Glomerular endothelial cell (primary cell): ENCODE results near the gene AKIP1. TPM values are rescaled to one million over a fixed set of nuclear protein-coding genes. Genes with fewer than 3 reads are reported as not detected.
"Not testable (repeated sequence)": the region's sequence is repeated elsewhere in the genome, so short reads cannot be mapped to it uniquely, and the experiment has no call there.

Source experiments
- DNase-seq: peaks from one replicate; pipeline ENCODE4 v3.0.0-alpha.2; 2011; ENCODE audit warnings: low read depth, low spot score; ENCODE audit errors: extremely low read depth
- total RNA-seq: library from RNA; depleted of rRNA; stranded (reverse); fragments of >200 nt; gene quantifications from 2 replicates; pipeline ENCODE4 v1.2.3, GENCODE V29; 2015

The AKIP1 gene, protein sequence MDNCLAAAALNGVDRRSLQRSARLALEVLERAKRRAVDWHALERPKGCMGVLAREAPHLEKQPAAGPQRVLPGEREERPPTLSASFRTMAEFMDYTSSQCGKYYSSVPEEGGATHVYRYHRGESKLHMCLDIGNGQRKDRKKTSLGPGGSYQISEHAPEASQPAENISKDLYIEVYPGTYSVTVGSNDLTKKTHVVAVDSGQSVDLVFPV
- 49.3 and 54.5 TPM in 2 replicates for total RNA-seq

GRCh38 chr11:8911029-8911823 lies at the start of gene AKIP1:
Gene AKIP1, plus strand, starts transcription at chr11:8911189. Its CDS starts 261 bp downstream, at chr11:8911450.
- no peak for DNase-seq

GRCh38 chr11:8863838-8864237 lies 47.2 kb upstream of the AKIP1 start:
- no peak for DNase-seq

DNA sequence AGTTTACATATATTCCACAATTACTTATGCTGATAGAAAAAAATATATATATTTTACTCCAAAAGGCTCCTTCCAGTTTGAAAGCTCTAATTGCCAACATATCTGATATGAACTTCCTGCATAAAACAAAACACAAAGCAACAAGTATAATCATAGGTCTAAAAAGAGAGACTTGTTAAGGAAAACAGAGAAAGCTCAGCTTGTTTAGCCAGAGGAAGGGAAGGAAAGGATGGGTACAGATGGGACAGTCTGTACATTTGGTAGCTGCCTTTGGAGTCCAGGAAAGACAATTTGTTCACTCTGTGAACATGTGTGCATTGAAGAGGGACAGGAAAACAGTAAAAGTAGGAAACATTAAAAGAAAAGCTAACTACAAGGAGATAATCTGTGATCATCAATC lies 45.7 kb upstream of the AKIP1 start:
- no peak for DNase-seq

DNA sequence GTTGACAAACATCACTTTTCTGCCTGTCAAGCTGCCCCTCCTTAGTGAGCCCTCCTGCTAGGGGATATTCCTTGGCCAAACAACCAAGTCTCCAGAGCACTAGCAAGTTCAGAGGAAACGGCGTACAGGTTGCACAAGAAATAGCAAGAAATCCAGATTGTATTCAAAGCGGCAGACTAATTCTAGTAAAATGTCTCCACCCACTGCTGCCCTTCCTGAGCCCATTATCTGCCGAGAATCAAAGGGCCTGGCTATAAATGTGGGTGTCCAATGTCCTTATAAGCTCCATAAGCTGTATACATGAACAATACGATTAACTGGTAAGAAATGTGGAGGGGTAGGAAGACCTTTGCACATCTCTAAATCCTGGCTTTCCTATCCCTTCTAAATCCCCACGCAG lies 44.0 kb upstream of the AKIP1 start:
- DNase-seq: no peak

GRCh38 chr11:8867931-8868631 lies 42.9 kb upstream of the AKIP1 start:
- DNase-seq: no peak

- no peak for DNase-seq
These were observed 40.4 kb upstream of the AKIP1 start for GRCh38 chr11:8870411-8871170.

GRCh38 chr11:8871171-8871775 lies 39.7 kb upstream of the AKIP1 start:
- DNase-seq: no peak

DNA sequence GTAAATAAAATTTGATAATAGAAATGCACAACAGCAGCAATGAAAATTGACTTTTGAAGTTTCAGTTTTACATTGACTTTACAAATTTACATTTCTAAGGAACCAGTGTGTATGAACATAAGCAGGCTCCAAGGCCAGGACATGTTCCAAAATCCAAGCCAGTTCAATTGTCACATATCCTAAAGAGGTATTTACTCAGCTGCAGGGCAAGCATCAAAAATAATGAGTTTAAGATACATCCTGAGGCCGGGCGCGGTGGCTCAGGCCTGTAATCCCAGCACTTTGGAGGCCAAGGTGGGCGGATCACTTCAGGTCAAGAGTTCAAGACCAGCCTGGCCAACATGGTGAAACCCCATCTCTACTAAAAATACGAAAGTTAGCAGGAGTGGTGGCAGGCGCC lies 39.0 kb upstream of the AKIP1 start:
- DNase-seq: no peak

DNA sequence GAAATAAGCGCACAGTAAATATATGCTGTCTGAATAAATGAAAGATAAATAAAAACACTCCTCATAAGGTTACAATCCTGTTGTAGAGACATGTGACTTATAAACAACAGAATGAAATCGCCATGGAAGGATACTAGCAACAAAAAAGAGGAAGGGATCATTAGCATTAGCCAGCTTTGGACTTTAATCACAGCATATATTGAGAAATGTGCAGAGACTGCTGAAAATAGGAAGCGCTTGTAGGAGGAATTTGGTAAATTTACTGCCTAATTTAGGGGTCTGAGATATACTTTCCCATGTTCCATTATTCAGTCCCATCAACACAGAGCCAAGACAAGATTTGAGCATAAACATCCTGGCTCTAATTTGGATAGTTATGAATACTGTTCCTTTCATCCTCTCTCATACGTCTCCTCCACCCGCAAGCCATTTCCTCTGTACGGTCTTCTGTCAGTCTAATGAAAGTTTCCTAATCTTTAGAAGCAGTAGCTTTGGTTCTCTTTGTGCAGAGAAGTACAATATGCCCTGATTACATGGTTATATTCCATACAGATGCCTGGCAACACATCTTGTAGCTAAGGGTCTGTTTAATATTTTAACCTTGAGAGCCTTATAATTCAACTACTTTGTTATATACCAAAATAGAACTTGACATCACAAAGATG lies 37.1 kb upstream of the AKIP1 start:
- DNase-seq: no peak

DNA sequence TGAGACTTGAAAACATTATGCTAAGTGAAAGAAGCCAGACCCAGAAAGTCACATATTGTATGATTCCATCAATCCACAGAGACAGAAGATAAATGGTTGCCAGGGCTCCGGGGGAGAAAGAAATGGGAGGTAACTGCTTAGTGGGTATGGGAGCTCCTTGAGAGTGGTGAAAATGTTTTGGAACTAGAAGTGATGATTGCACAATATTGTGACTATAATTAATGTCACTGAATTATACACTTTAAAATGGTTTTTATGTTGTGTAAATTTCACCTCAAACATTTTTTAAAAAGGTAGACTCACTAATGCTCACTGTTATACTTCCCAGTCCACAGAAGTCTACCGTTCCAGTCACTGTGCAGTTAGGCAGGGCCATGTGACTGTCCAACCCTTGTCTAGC lies 32.2 kb upstream of the AKIP1 start:
- no peak for DNase-seq

- DNase-seq: not testable (repeated sequence)
These were observed 29.4 kb upstream of the AKIP1 start for GRCh38 chr11:8881585-8881984.

GRCh38 chr11:8886322-8886721 lies 24.7 kb upstream of the AKIP1 start:
- no peak for DNase-seq

GRCh38 chr11:8891185-8891584 lies 19.8 kb upstream of the AKIP1 start:
- DNase-seq: not testable (repeated sequence)

- no peak for DNase-seq
These were observed 11.8 kb upstream of the AKIP1 start for GRCh38 chr11:8899119-8899753.

DNA sequence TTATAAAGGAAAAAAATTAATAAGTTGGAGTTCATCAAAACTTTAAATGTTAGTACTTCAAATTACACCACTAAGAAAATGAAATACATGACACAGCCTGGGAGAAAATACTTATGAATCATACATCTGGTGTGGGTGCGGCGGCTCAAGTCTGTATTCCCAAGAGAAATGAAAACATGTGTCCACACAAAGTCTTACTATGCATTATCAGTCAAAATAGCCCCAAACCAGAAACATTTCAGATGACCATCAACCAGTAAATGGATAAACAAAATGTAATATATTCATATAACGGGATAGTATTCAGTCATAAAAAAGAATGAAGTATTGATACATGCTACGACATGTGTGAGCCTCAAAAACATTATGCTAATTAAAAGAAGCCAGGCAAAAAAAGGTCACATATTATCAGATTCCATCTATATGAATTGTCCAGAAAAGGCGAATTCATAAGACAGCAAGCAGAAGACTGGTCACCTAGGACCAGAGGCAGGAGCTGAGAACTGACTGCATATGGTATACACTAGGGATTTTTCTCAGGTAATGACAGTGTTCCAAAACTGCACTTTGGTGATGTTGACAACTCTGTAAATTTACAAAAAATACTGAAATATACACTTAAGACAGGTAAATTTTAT lies 5.3 kb upstream of the AKIP1 start:
- no peak for DNase-seq

GRCh38 chr11:8907116-8907515 lies 3.9 kb upstream of the AKIP1 start:
- DNase-seq: no peak

DNA sequence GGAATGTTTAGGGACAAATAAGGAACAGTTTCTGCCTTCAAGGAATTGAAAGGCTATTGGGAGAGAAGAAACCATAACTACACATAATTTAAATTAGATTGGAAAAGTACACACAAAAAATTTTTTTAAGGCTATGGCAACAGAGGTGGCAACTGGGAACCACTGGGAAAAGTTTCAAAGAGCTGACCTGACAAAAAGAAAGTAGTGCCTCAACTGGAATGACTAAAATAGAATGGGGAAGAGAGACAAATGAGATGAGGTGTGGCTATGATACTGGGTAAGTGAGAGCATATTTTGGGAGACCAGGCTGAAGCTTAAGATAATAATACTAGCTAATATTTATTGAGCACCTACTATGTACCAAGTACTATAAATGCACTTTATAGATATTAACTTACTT lies 2.9 kb upstream of the AKIP1 start:
- no peak for DNase-seq

GRCh38 chr11:8910649-8911026 lies 351 bp upstream of the AKIP1 start:
- no peak for DNase-seq

GRCh38 chr11:8913961-8914660 lies 3.1 kb downstream of the AKIP1 start:
- DNase-seq: no peak
